WTC11 (cell line): ENCODE measurements around the gene ITPR1.

Experiments used
- CTCF ChIP-seq: fragments of 200-600 bp; IDR thresholded peaks from 2 replicates; pipeline ENCODE4 v1.8.0; 2022; ENCODE audit warnings: antibody characterized with exemption
- E2F5 ChIP-seq: sonication (generic); formaldehyde crosslinking; IDR thresholded peaks from 2 replicates; pipeline ENCODE4 v1.8.1; 2022; ENCODE audit warnings: mild to moderate bottlenecking, moderate library complexity, missing genetic modification reagents
- FOXJ3 ChIP-seq: sonication (generic); formaldehyde crosslinking; IDR thresholded peaks from 2 replicates; pipeline ENCODE4 v1.9.0; 2021; ENCODE audit warnings: missing genetic modification reagents, mild to moderate bottlenecking, borderline replicate concordance
- MAX ChIP-seq: sonication (generic); formaldehyde crosslinking; IDR thresholded peaks from 2 replicates; pipeline ENCODE4 v1.8.0; 2022; ENCODE audit warnings: mild to moderate bottlenecking, missing genetic modification reagents
- SP1 ChIP-seq: sonication (generic); formaldehyde crosslinking; conservative IDR thresholded peaks from 2 replicates; pipeline ENCODE4 v1.8.1; 2022; ENCODE audit warnings: missing genetic modification reagents
- TF ChIP-seq, protein P1 (sequence below): sonication (generic); formaldehyde crosslinking; IDR thresholded peaks from 2 replicates; pipeline ENCODE4 v1.8.1; 2023; ENCODE audit warnings: mild to moderate bottlenecking, missing genetic modification reagents, moderate library complexity

- no peak for TF ChIP-seq MAX (CRISPR knock-in tag)
- no peak for TF ChIP-seq FOXJ3 (CRISPR knock-in tag)
- TF ChIP-seq CTCF = no peak
- no peak for TF ChIP-seq SP1
- TF ChIP-seq, protein P1, sequence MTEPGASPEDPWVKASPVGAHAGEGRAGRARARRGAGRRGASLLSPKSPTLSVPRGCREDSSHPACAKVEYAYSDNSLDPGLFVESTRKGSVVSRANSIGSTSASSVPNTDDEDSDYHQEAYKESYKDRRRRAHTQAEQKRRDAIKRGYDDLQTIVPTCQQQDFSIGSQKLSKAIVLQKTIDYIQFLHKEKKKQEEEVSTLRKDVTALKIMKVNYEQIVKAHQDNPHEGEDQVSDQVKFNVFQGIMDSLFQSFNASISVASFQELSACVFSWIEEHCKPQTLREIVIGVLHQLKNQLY (CRISPR knock-in tag) = no peak
- no peak for TF ChIP-seq E2F5 (CRISPR knock-in tag)
Observed at GRCh38 chr3:4817128-4817527, 324.0 kb downstream of the ITPR1 start.
